Measurements from ENCODE around the gene GABRG3. TPM values are rescaled to one million over a fixed set of nuclear protein-coding genes. Genes with fewer than 3 reads are reported as not detected.

GABRG3 gene
- total RNA-seq, 2 experiments from 2014 or later, result not detected

- Mint-ChIP-seq H3K27ac (no peak overlapping the region), H3K4me3 (no peak overlapping the region), H3K9me3 (peaks cover 13% of the 10 kb centered on the region), H3K27me3 (no peaks in the 10 kb centered on the region), H3K4me1 (no peaks in the 10 kb centered on the region), H3K36me3 (ENCODE audit: low read depth) (no peaks in the 10 kb centered on the region)
- DNase-seq, result no peak
- ChIA-PET POLR2A (no interaction called here), CTCF (no interaction called here)
Observed at GRCh38 chr15:27464941-27465612, 494.1 kb downstream of the GABRG3 start.

DNA sequence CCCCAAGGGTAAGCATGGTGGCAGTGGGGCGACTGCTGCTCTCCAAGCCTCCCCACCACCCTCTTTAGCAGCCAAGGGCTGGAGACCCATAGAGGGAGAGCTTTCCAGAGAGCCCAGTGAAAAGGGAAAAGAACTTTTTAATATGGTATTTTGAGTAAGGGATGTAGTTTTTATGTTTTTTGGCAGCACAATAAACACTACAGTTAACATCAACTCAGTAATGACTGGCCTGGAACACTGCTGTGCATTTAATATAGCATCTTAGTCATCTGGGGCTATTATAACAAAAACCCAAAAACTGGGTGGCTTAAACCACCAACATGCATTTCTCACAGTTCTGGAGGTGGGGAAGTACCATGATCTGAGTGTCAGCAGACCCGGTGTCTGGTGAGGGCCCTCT is 495.8 kb downstream of the GABRG3 start:
- ChIA-PET CTCF (no interaction called here), POLR2A (no interaction called here)
- Mint-ChIP-seq H3K4me1 (no peaks in the 10 kb centered on the region), H3K27ac (no peak overlapping the region), H3K4me3 (no peak overlapping the region), H3K36me3 (ENCODE audit: low read depth) (no peaks in the 10 kb centered on the region), H3K9me3 (peaks cover 4% of the 10 kb centered on the region), H3K27me3 (no peaks in the 10 kb centered on the region)
- no peak for DNase-seq

GRCh38 chr15:27468151-27468591 is 497.2 kb downstream of the GABRG3 start:
- Mint-ChIP-seq H3K4me3 (no peak overlapping the region), H3K27me3 (no peaks in the 10 kb centered on the region)
- DNase-seq, result no peak

DNA sequence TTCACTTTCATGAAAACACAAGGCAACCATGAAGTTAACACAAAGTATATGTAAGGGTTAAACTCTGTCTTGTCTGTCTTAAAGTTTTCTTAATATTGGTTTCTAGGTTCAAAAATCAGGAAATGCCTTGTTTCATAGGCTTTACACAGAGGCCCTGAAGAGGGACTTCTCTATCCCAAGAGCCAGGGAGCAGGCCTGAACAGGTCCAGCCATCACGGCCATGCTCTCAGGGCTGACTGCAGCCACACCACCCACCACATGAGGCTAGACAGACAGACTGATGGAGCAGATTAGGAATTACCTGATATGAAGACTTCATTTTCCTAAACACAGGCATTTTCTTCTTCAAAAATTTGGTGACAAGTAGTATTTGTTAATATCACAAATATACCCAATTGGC is 502.9 kb downstream of the GABRG3 start:
- POLR2A ChIA-PET, result no interaction called here
- H3K36me3 Mint-ChIP-seq (ENCODE audit: low read depth), result no peaks in the 10 kb centered on the region
- H3K4me1 Mint-ChIP-seq, result no peaks in the 10 kb centered on the region

More at GRCh38 chr15:27468151-27468591, 497.2 kb downstream of the GABRG3 start:
- CTCF ChIA-PET, result no interaction called here
- H3K4me1 Mint-ChIP-seq, result no peaks in the 10 kb centered on the region
- H3K36me3 Mint-ChIP-seq (ENCODE audit: low read depth), result no peaks in the 10 kb centered on the region
- no peaks in the 10 kb centered on the region for H3K9me3 Mint-ChIP-seq
- H3K27ac Mint-ChIP-seq, result no peak overlapping the region
- POLR2A ChIA-PET, result no interaction called here

DNA sequence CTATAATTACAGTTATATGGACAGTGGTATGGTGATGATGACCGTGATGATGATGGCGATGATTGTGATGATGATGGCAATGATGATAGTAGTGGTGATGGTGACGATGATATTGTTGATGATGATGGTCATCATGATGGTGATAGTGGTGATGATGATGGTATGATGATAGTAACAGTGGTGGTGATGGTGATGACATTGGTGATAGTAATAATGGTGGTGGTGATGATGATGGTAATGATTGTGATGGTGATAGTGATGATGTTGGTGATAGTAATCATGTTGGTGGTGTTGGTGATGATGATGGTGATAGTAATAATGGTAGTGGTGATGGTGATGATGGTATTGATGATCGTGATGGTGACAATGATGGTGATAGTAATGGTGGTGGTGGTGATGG is 504.4 kb downstream of the GABRG3 start:
- ChIA-PET POLR2A (no interaction called here), CTCF (no interaction called here)
- DNase-seq, result no peak
- no peaks in the 10 kb centered on the region for H3K36me3 Mint-ChIP-seq (ENCODE audit: low read depth)
- H3K4me1 Mint-ChIP-seq, result no peaks in the 10 kb centered on the region
- H3K27ac Mint-ChIP-seq, result no peak overlapping the region
- H3K27me3 Mint-ChIP-seq, result no peaks in the 10 kb centered on the region
- peaks cover 13% of the 10 kb centered on the region for H3K9me3 Mint-ChIP-seq
- no peak overlapping the region for H3K4me3 Mint-ChIP-seq

More for the DNA sequence above, 502.9 kb downstream of the GABRG3 start:
- Mint-ChIP-seq H3K27ac (no peak overlapping the region), H3K4me3 (no peak overlapping the region), H3K9me3 (peaks cover 12% of the 10 kb centered on the region), H3K27me3 (no peaks in the 10 kb centered on the region)
- DNase-seq, result no peak
- CTCF ChIA-PET, result no interaction called here

- POLR2A ChIA-PET, result no interaction called here
- Mint-ChIP-seq H3K9me3 (peaks cover 22% of the 10 kb centered on the region), H3K27me3 (no peaks in the 10 kb centered on the region), H3K4me1 (no peaks in the 10 kb centered on the region), H3K4me3 (no peak overlapping the region), H3K27ac (no peak overlapping the region), H3K36me3 (ENCODE audit: low read depth) (no peaks in the 10 kb centered on the region)
- CTCF ChIA-PET, result no interaction called here
- DNase-seq, result no peak
Observed at GRCh38 chr15:27479296-27480140, 508.5 kb downstream of the GABRG3 start.

DNA sequence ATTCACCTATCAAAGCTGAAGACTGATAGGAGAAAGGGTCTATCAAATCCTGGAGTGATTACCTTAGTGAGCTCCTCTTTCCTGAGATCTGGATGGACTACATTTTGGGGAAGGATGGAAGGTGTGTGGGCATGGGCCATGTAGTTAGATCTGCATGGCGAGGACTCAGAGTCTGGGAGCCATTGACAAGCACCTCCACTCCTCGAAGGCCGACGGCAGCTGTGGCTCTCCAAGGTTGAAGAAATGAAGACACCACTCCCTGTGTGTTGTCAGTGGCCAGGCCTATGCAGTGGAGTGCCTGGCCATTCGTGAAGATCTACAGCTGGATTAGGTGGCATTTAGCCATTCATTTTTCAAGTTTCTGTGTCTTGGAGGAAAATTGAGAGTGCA is 509.2 kb downstream of the GABRG3 start:
- Mint-ChIP-seq H3K4me1 (no peaks in the 10 kb centered on the region), H3K9me3 (peaks cover 22% of the 10 kb centered on the region), H3K4me3 (no peak overlapping the region), H3K36me3 (ENCODE audit: low read depth) (no peaks in the 10 kb centered on the region), H3K27me3 (no peaks in the 10 kb centered on the region), H3K27ac (no peak overlapping the region)
- POLR2A ChIA-PET, result no interaction called here
- CTCF ChIA-PET, result no interaction called here
- no peak for DNase-seq

DNA sequence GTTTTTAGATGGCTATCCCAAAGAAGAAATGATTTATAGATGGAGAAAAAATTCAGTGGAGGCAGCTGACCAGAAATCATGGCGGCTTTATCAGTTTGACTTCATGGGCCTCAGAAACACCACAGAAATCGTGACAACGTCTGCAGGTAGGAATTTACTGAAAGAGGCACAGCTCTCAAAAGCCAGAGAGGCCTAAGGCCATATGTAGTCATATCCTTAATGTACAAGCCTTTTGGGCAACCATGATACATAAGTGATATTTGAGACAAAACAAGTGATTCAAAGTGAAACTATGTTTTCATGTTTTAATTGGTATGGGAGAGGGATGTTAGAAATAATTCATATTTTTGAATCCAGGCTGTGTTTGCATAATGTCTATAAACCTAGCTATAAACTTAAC is 509.7 kb downstream of the GABRG3 start:
- Mint-ChIP-seq H3K27ac (no peak overlapping the region), H3K36me3 (ENCODE audit: low read depth) (no peaks in the 10 kb centered on the region), H3K4me1 (no peaks in the 10 kb centered on the region), H3K9me3 (peaks cover 22% of the 10 kb centered on the region), H3K27me3 (no peaks in the 10 kb centered on the region), H3K4me3 (no peak overlapping the region)
- ChIA-PET CTCF (no interaction called here), POLR2A (no interaction called here)
- DNase-seq, result no peak

GRCh38 chr15:27481768-27482167 is 510.8 kb downstream of the GABRG3 start:
- H3K27ac Mint-ChIP-seq, result no peak overlapping the region
- H3K9me3 Mint-ChIP-seq, result peaks cover 22% of the 10 kb centered on the region
- H3K27me3 Mint-ChIP-seq, result no peaks in the 10 kb centered on the region
- DNase-seq, result no peak
- POLR2A ChIA-PET, result no interaction called here
- CTCF ChIA-PET, result no interaction called here
- H3K4me3 Mint-ChIP-seq, result no peak overlapping the region
- no peaks in the 10 kb centered on the region for H3K4me1 Mint-ChIP-seq
- H3K36me3 Mint-ChIP-seq (ENCODE audit: low read depth), result no peaks in the 10 kb centered on the region

GRCh38 chr15:27482287-27482686 is 511.3 kb downstream of the GABRG3 start:
- no peak overlapping the region for H3K27ac Mint-ChIP-seq
- H3K36me3 Mint-ChIP-seq (ENCODE audit: low read depth), result no peaks in the 10 kb centered on the region
- ChIA-PET CTCF (no interaction called here), POLR2A (no interaction called here)
- peaks cover 20% of the 10 kb centered on the region for H3K9me3 Mint-ChIP-seq
- DNase-seq, result no peak
- H3K4me1 Mint-ChIP-seq, result no peaks in the 10 kb centered on the region
- no peak overlapping the region for H3K4me3 Mint-ChIP-seq
- no peaks in the 10 kb centered on the region for H3K27me3 Mint-ChIP-seq

DNA sequence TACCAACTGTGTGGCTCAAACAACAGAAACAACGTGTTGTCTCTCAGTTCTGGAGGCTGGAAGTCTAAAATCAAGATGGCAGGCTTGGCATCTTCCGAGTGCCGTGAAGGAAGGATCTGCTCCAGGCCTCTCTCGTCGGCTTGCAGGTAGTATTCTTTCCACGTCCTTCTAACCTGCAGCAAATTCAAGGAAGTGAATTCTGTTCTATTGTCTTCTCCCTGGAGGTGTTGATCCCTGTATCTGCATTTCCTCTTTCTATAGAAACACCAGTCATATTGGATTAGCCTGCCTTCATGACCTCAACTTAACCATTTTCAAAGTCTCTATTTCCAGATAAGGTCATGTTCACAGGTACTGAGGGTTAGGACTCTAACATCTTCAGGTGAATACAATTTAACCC is 512.1 kb downstream of the GABRG3 start:
- POLR2A ChIA-PET, result no interaction called here
- Mint-ChIP-seq H3K9me3 (peaks cover 17% of the 10 kb centered on the region), H3K27ac (no peak overlapping the region), H3K4me1 (no peaks in the 10 kb centered on the region), H3K27me3 (no peaks in the 10 kb centered on the region), H3K4me3 (no peak overlapping the region), H3K36me3 (ENCODE audit: low read depth) (no peaks in the 10 kb centered on the region)
- CTCF ChIA-PET, result no interaction called here
- no peak for DNase-seq

DNA sequence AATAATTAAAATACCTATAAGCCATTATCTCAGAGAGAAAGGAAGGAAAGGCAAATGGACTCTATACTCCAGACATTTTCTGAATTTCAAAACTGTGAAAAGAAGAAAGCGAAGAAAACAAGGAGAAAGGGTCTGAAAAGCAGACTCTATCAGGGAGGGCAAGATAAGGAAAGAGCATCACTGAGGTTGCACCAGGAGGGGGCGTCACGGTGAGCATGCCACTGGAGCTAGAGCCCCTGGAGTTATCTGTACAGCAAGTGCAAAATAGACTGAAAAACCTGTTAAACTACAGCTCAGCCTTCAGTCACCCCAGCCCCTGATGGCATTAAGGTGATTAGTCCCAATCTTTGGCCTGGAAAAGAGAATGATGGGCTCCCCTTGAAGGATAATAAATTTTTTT is 514.3 kb downstream of the GABRG3 start:
- DNase-seq, result no peak
- H3K27ac Mint-ChIP-seq, result no peak overlapping the region
- CTCF ChIA-PET, result no interaction called here
- POLR2A ChIA-PET, result no interaction called here
- no peak overlapping the region for H3K4me3 Mint-ChIP-seq
- no peaks in the 10 kb centered on the region for H3K27me3 Mint-ChIP-seq
- H3K4me1 Mint-ChIP-seq, result no peaks in the 10 kb centered on the region
- no peaks in the 10 kb centered on the region for H3K36me3 Mint-ChIP-seq (ENCODE audit: low read depth)
- H3K9me3 Mint-ChIP-seq, result peaks cover 10% of the 10 kb centered on the region

GRCh38 chr15:27486051-27486450 is 515.1 kb downstream of the GABRG3 start:
- peaks cover 8% of the 10 kb centered on the region for H3K9me3 Mint-ChIP-seq
- no peaks in the 10 kb centered on the region for H3K4me1 Mint-ChIP-seq
- H3K27ac Mint-ChIP-seq, result no peak overlapping the region
- no peak overlapping the region for H3K4me3 Mint-ChIP-seq
- DNase-seq, result no peak
- POLR2A ChIA-PET, result no interaction called here
- H3K36me3 Mint-ChIP-seq (ENCODE audit: low read depth), result no peaks in the 10 kb centered on the region
- CTCF ChIA-PET, result no interaction called here
- no peaks in the 10 kb centered on the region for H3K27me3 Mint-ChIP-seq
